HG03354 (cell line): ENCODE data around the gene FRMPD2.
"Not testable (repeated sequence)": the region's sequence is repeated elsewhere in the genome, so short reads cannot be mapped to it uniquely, and the experiment has no call there.

Experiments used
- ATAC-seq: cut with Tn5 transposase; IDR thresholded peaks from one replicate; pipeline ENCODE4 v1.9.1; 2021; ENCODE audit warnings: mild to moderate bottlenecking; ENCODE audit not compliant: unreplicated experiment, poor library complexity, severe bottlenecking

FRMPD2 gene

GRCh38 chr10:48154211-48155140, 120.0 kb downstream of the FRMPD2 start:
- not testable (repeated sequence) for ATAC-seq

GRCh38 chr10:48147643-48148042, 126.9 kb downstream of the FRMPD2 start:
- ATAC-seq: not testable (repeated sequence)

- not testable (repeated sequence) for ATAC-seq
These were observed 130.5 kb downstream of the FRMPD2 start for GRCh38 chr10:48143721-48144642.

- not testable (repeated sequence) for ATAC-seq
These were observed 133.5 kb downstream of the FRMPD2 start for GRCh38 chr10:48140949-48141348.

GRCh38 chr10:48139953-48140850, 134.3 kb downstream of the FRMPD2 start:
- ATAC-seq: not testable (repeated sequence)

GRCh38 chr10:48128954-48129353, 145.5 kb downstream of the FRMPD2 start:
- ATAC-seq: not testable (repeated sequence)

- not testable (repeated sequence) for ATAC-seq
These were observed 148.2 kb downstream of the FRMPD2 start for GRCh38 chr10:48126251-48126650.

- not testable (repeated sequence) for ATAC-seq
These were observed 148.9 kb downstream of the FRMPD2 start for GRCh38 chr10:48125631-48126030.

GRCh38 chr10:48122618-48123017, 151.9 kb downstream of the FRMPD2 start:
- ATAC-seq: not testable (repeated sequence)

GRCh38 chr10:48110277-48110676, 164.2 kb downstream of the FRMPD2 start:
- not testable (repeated sequence) for ATAC-seq
